Stimulated activated CD8-positive, alpha-beta memory T cell treated with anti-CD3 and anti-CD28 coated beads, Interleukin-2, amount 100 ng/mL, for 48 hours (primary cell): ENCODE data around the gene NEAT1.

Experiments used
- DNase-seq, 2 donors: peaks; one replicate each; pipeline ENCODE4 v3.0.0-alpha.2; 2020; ENCODE audit warnings: low read depth in 2 of 2

NEAT1 gene

GRCh38 chr11:65421794-65422632 lies 585 bp upstream of the NEAT1 start:
- DNase-seq, result peak; percentile 96 to 97

- no peak for DNase-seq
These were observed 1.1 kb downstream of the NEAT1 start for GRCh38 chr11:65423516-65424204.

GRCh38 chr11:65424205-65425104 lies 1.9 kb downstream of the NEAT1 start:
- peak in 1 of 2 donors; percentile 52 for DNase-seq

GRCh38 chr11:65425105-65425970 lies 2.7 kb downstream of the NEAT1 start:
- peak in 1 of 2 donors; percentile 44 for DNase-seq

GRCh38 chr11:65425971-65426838 lies 3.6 kb downstream of the NEAT1 start:
- no peak for DNase-seq

GRCh38 chr11:65426839-65427690 lies 4.5 kb downstream of the NEAT1 start:
- DNase-seq, result no peak

- no peak for DNase-seq
These were observed 5.3 kb downstream of the NEAT1 start for GRCh38 chr11:65427691-65428577.

- no peak for DNase-seq
These were observed 6.0 kb downstream of the NEAT1 start for GRCh38 chr11:65428578-65429067.

GRCh38 chr11:65429068-65429681 lies 6.6 kb downstream of the NEAT1 start:
- no peak for DNase-seq

- no peak for DNase-seq
These were observed 7.3 kb downstream of the NEAT1 start for GRCh38 chr11:65429724-65430405.

GRCh38 chr11:65430406-65431217 lies 8.0 kb downstream of the NEAT1 start:
- no peak for DNase-seq

- no peak for DNase-seq
These were observed 9.0 kb downstream of the NEAT1 start for GRCh38 chr11:65431451-65432099.

- DNase-seq, result no peak
These were observed 9.6 kb downstream of the NEAT1 start for GRCh38 chr11:65432100-65432650.

GRCh38 chr11:65432686-65433582 lies 10.3 kb downstream of the NEAT1 start:
- DNase-seq, result no peak
